NCI-H1417 (cell line): ENCODE measurements around the gene ST7.
A peak's percentile ranks its signal among the peaks of the same experiment; 100 is the strongest.

ENCODE experiments used
- DNase-seq, 3 experiments: peaks; one replicate each; lab custom pipeline; 2025; lab: John Stamatoyannopoulos, UW

The ST7 gene

DNA sequence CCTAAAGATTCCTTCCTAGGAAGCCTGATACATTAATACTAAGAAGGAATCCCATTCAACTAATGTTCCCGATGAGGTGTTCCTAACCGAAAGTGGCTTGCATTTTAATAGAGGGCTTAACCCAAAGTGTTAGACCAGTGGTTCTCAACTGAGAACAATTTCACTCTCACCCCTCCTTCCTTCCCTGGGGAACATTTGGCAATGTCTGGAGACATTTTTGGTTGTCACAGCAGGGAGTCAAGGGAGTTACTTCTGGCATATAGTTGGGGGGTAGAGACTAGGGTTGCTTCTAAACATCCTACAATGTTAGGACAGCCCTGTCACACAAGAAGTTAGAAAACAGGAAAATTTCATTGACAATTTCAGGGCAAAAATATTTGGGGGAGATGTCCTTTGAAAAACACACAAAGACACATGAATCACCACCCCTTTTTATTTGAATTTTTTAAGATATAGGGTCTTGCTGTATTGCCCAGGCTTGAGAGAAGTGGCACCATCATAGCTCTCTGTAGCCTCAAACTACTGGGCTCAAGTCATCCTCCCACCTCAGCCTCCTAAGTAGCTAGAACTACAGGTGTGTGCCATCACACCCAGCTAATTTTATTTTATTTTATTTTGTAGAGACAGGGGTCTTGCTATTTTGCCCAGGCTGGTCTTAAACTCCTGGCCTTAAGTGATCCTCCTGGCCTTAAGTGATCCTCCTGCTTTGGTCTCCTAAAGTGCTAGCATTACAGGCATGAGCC, 318.9 kb downstream of the ST7 start:
- DNase-seq: no peak

GRCh38 chr7:117273325-117273724, 320.0 kb downstream of the ST7 start:
- DNase-seq: no peak

DNA sequence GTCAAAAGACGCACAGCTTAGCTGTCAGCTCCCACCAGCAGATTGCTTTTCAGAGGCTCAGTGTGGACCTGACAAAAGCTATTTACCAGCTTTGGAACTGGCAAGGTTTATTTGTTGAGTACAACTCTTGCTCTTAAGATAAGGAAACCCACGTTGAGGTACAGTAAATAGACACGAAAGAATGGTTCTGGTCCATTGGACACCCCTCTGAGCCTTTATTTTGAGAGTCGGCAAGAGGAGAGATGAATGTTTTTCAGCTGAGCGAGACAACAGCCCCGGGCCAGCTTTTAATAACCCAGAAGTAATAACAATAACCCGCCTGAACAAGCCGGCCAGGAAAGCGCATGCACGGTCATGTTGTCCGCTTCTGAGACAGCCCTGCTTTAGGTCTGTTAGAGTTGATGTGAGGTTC, 320.5 kb downstream of the ST7 start:
- DNase-seq: peak; percentile 71 to 94 (median 77)

DNA sequence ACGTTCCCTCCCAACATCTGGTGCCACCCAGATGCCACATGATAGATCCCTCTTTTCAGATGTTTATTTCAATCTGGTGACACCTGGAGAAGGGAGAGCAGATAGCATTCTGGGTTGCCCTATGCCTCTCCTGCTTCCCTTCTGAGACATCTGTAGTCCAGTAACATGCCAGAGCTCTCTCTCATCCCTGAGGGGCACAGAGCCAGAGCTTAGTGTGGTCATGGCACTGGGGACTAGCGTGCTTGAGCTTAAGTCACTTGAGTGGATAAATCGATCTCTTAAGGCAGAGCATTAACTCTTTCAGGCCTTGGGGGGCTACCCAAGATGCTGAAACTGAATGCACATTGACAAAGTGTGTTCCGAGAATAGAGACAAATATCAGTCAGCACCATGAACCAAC, 321.6 kb downstream of the ST7 start:
- DNase-seq: no peak

- no peak for DNase-seq
These were observed 324.3 kb downstream of the ST7 start for GRCh38 chr7:117277576-117277975.

DNA sequence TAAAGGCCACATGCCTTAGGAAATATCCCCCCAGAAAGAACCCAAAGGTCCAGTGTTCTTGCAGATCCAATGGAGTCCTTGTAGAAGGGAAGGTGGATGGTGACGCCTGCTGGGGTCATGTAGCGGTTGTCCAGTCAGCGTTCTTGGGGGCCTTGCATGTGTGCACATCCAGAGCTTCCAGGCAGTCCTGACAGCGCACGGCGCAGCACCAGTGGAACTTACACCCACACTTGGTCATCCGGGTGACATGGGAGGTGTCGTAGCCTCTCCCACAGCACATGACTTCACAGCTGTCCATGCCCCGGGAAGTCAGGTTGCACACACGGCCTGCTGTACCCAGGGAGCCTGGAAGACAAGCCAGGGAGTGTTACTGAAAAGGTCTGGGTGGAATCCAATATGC, 324.7 kb downstream of the ST7 start:
- no peak for DNase-seq

DNA sequence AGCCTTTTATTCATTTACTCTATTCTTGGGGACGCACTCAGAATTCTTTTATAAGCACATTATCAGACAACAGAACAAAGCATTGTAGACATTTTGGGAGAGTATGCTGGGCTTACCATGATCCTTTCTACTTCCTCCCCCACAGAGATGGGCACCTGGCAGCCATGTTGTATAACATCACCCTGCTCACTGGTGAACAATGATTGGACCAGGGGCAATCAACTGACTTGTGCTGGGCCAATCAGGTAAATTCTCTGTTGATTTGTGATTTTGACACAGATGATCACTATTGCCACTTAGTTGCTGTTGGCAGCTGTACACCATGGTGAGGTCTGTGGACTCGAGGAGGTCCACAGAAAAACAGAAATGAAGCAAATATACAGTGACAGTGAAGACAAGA, 325.9 kb downstream of the ST7 start:
- DNase-seq: no peak
